SK-N-SH (cell line): ENCODE results near the gene UBE2A. TPM values are rescaled to one million over a fixed set of nuclear protein-coding genes. Genes with fewer than 3 reads are reported as not detected.
A peak's percentile ranks its signal among the peaks of the same experiment; 100 is the strongest.

Source experiments
- CTCF ChIA-PET: fragments of 300-600, 350-600 bp; formaldehyde crosslinking; extraction: SDS; loops from one replicate; lab custom pipeline; 2021; lab: Yijun Ruan, JAX
- POLR2A ChIA-PET: fragments of 350-600 bp; sonication (Branson Sonifier 250); formaldehyde crosslinking; extraction: SDS; loops from one replicate; lab custom pipeline; 2020; ENCODE audit warnings: antibody characterized with exemption, inconsistent platforms; lab: Yijun Ruan, JAX
- DNase-seq: peaks from one replicate; pipeline ENCODE4 v3.0.0; 2012
- H2AFZ ChIP-seq: fragments of 200-600 bp; sonication (generic); 2 replicates; pipeline ENCODE4 v1.8.1; 2016; ENCODE audit warnings: antibody characterized with exemption, mild to moderate bottlenecking, low read depth
- H3F3A ChIP-seq: fragments of 200-600 bp; sonication (generic); replicated peaks from 2 replicates; pipeline ENCODE3; 2016; ENCODE audit warnings: antibody characterized with exemption, mild to moderate bottlenecking; ENCODE audit not compliant: insufficient read depth
- H3K27ac ChIP-seq, 2 experiments: fragments of 200-500 bp in 1 of 2; fragments of 200-600 bp in 1 of 2; sonication (Bioruptor generic) in 1 of 2; sonication (generic), shearing (Covaris generic) in 1 of 2; 2 replicates each; pipeline versions ENCODE4 v1.5.1 to v1.6.1; 2014 to 2016; ENCODE audit warnings: low read depth in 2 of 2, inconsistent platforms in 1 of 2, low read length in 1 of 2, mild to moderate bottlenecking in 1 of 2, mixed read lengths in 1 of 2
- H3K27me3 ChIP-seq: fragments of 200-600 bp; sonication (generic), shearing (Covaris generic); 2 replicates; pipeline ENCODE4 v1.6.1; 2016; ENCODE audit warnings: mixed run types; ENCODE audit not compliant: insufficient read depth
- H3K36me3 ChIP-seq, 2 experiments: fragments of 200-500 bp in 1 of 2; fragments of 200-600 bp in 1 of 2; sonication (Bioruptor generic) in 1 of 2; sonication (generic) in 1 of 2; replicated peaks in 1 of 2; 2 replicates each; pipeline versions ENCODE3 to v1.5.1; 2014 to 2016; ENCODE audit warnings: low read length in 1 of 2, mild to moderate bottlenecking in 1 of 2; ENCODE audit not compliant: insufficient read depth in 2 of 2, control insufficient read depth in 1 of 2
- H3K4me1 ChIP-seq, 2 experiments: fragments of 200-500 bp in 1 of 2; fragments of 200-600 bp in 1 of 2; sonication (Bioruptor generic) in 1 of 2; sonication (generic), shearing (Covaris generic) in 1 of 2; 2 replicates each; pipeline versions ENCODE4 v1.5.1 to v1.6.1; 2014 to 2016; ENCODE audit warnings: low read depth in 1 of 2, low read length in 1 of 2, mixed run types in 1 of 2; ENCODE audit not compliant: insufficient read depth in 2 of 2, control insufficient read depth in 1 of 2
- H3K4me2 ChIP-seq: fragments of 200-600 bp; sonication (generic), shearing (Covaris generic); 2 replicates; pipeline ENCODE4 v1.6.1; 2017; ENCODE audit warnings: mixed run types
- H3K4me3 ChIP-seq, 2 experiments: fragments of 200-500 bp in 1 of 2; fragments of 200-600 bp in 1 of 2; sonication (Bioruptor generic) in 1 of 2; sonication (generic), shearing (Covaris generic) in 1 of 2; 2 replicates each; pipeline versions ENCODE4 v1.5.1 to v1.8.1; 2014 to 2016; ENCODE audit warnings: low read depth in 2 of 2, inconsistent platforms in 1 of 2, low read length in 1 of 2, mild to moderate bottlenecking in 1 of 2, mixed read lengths in 1 of 2, moderate library complexity in 1 of 2
- H3K79me2 ChIP-seq: fragments of 200-600 bp; sonication (generic); 2 replicates; pipeline ENCODE4 v1.8.1; 2017; ENCODE audit warnings: mild to moderate bottlenecking; ENCODE audit not compliant: insufficient read depth
- H3K9ac ChIP-seq: fragments of 200-600 bp; sonication (generic); 2 replicates; pipeline ENCODE4 v1.6.1; 2017; ENCODE audit warnings: mixed run types
- H3K9me2 ChIP-seq: fragments of 200-600 bp; sonication (generic); 2 replicates; pipeline ENCODE4 v1.6.1; 2017; ENCODE audit warnings: mixed run types
- H3K9me3 ChIP-seq: fragments of 200-600 bp; sonication (generic); 2 replicates; pipeline ENCODE4 v1.6.1; 2017; ENCODE audit warnings: mixed run types, mild to moderate bottlenecking, moderate library complexity
- H4K20me1 ChIP-seq: fragments of 200-600 bp; sonication (generic); 2 replicates; pipeline ENCODE4 v1.6.1; 2017; ENCODE audit warnings: mild to moderate bottlenecking, mixed run types; ENCODE audit not compliant: insufficient read depth
- CHD2 ChIP-seq: fragments of 150-350 bp; IDR thresholded peaks from 2 replicates; pipeline ENCODE4 v1.6.1; 2018; ENCODE audit warnings: low read length; ENCODE audit not compliant: partially characterized antibody
- EZH2phosphoT487 ChIP-seq: fragments of 200-600 bp; sonication (generic); IDR thresholded peaks from 2 replicates; pipeline ENCODE4 v1.6.1; 2017; ENCODE audit warnings: low read depth, mixed run types, mild to moderate bottlenecking, antibody characterized with exemption, moderate library complexity, borderline replicate concordance
- FOXJ3 ChIP-seq: sonication (generic); formaldehyde crosslinking; IDR thresholded peaks from 2 replicates; pipeline ENCODE4 v1.5.1; 2020; ENCODE audit warnings: mild to moderate bottlenecking, missing genetic modification reagents
- GATA2 ChIP-seq: sonication (generic); formaldehyde crosslinking; IDR thresholded peaks from 2 replicates; pipeline ENCODE4 v1.5.0; 2020; ENCODE audit warnings: mild to moderate bottlenecking, missing genetic modification reagents
- IRF3 ChIP-seq: fragments of 150-350 bp; IDR thresholded peaks from 2 replicates; pipeline ENCODE4 v1.6.1; 2016; ENCODE audit warnings: mild to moderate bottlenecking, low read depth, low read length
- MXI1 ChIP-seq: IDR thresholded peaks from 2 replicates; pipeline ENCODE4 v1.6.1; 2012; ENCODE audit warnings: mild to moderate bottlenecking, low read depth, low read length, improper control_type of control experiment
- NFIC ChIP-seq: IDR thresholded peaks from 2 replicates; pipeline ENCODE4 v1.4.0; 2012; ENCODE audit warnings: borderline replicate concordance
- RCOR1 ChIP-seq: fragments of 150-350 bp; IDR thresholded peaks from 2 replicates; pipeline ENCODE4 v1.6.1; 2017; ENCODE audit warnings: antibody characterized with exemption, low read length
- RXRA ChIP-seq: IDR thresholded peaks from 2 replicates; pipeline ENCODE4 v1.4.0; 2012; ENCODE audit warnings: low read depth, mild to moderate bottlenecking, borderline replicate concordance
- SIN3A ChIP-seq: IDR thresholded peaks from 2 replicates; pipeline ENCODE4 v1.6.1; 2012; ENCODE audit warnings: low read depth, mild to moderate bottlenecking, low read length, moderate library complexity, borderline replicate concordance
- SMC3 ChIP-seq: IDR thresholded peaks from 2 replicates; pipeline ENCODE4 v1.6.1; 2012; ENCODE audit warnings: low read depth, low read length, improper control_type of control experiment
- TAF1 ChIP-seq: IDR thresholded peaks from 2 replicates; pipeline ENCODE4 v1.6.1; 2012; ENCODE audit warnings: low read depth, mild to moderate bottlenecking, low read length, moderate library complexity, borderline replicate concordance
- WGBS: methylation state at CpG from one replicate; pipeline ENCODE4 v1.1.6; 2017; ENCODE audit warnings: low lambda C conversion rate; 5-methylcytosine and 5-hydroxymethylcytosine counted together
- polyA plus RNA-seq, 3 experiments: library from polyadenylated mRNA; depleted of rRNA; stranded (reverse); fragments of >200 nt; gene quantifications; 2 replicates each; pipeline ENCODE4 v1.2.3, GENCODE V29; 2012

The UBE2A gene
- polyA plus RNA-seq, 1 of the 3 experiments (the other 2 are of a cell fraction): 38.4 TPM

- no peak for TF ChIP-seq IRF3
Measured at GRCh38 chrX:119602701-119603255, 28.4 kb downstream of the UBE2A start (continued).

DNA sequence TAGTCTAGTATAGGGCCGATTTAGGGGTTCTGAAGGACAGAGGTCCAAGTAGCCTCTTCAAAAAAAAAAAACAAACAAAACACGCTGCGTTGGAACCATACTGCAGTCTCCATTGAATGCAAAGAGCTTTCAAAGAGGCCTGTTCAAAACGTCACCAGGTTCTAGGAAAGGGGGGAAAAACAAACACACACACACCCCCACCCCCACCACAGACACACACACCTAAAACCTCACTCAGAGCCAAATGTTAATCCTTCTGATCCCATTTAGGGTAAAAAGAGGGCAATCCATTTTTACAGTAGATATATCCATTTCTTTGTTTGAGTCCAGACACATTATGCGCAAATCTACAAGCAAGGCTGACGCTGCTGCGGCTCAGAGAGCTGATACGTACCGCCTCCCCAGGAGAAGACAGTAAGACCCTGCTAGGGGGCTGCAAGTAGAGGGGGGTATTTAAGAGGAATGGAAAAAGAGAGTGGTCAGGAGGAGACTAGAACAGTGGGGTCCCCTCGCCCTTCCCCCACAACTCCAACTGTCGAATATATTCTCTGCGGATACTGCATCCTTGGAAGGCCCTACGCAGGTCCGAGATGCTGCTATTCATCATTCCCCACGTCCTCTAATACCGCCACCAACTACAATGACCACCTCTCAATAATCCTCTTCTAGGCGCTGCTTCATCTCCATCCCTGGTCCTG lies 30.6 kb downstream of the UBE2A start:
- H3K4me2 ChIP-seq: peak overlapping the region; percentile 66
- ChIA-PET POLR2A (no interaction called here), CTCF (interaction anchor here (2.3 kb wide), 1 partner anchor 89 kb away, joined by 10 read pairs; no protein-coding TSS in a partner anchor)
- no peaks in the 10 kb centered on the region for H3K9me2 ChIP-seq
- H3K9ac ChIP-seq: peak overlapping the region; percentile 71; the same call in 1 of the 2 replicates
- H3F3A ChIP-seq: no peaks in the 10 kb centered on the region
- no peaks in the 10 kb centered on the region; a peak in 1 of 4 replicates for H3K4me1 ChIP-seq
- no peaks in the 10 kb centered on the region for H3K9me3 ChIP-seq
- H3K36me3 ChIP-seq: no peaks in the 10 kb centered on the region
- 0 out of 2 replicates have a peak, but pooled peaks cover 6% of the 10 kb centered on the region for H4K20me1 ChIP-seq
- TF ChIP-seq SIN3A (no peak), TAF1 (no peak)
- H3K79me2 ChIP-seq: peaks cover 51% of the 10 kb centered on the region
- H3K4me3 ChIP-seq: peak overlapping the region; percentile 65 to 70
- peaks cover 10% of the 10 kb centered on the region; the same call in 1 of the 2 replicates for H3K27me3 ChIP-seq
- 20% methylated on average over 17 of the region's 17 CpGs for WGBS
- no peak overlapping the region for H3K27ac ChIP-seq
- no peak for DNase-seq
- no peak overlapping the region for H2AFZ ChIP-seq

DNA sequence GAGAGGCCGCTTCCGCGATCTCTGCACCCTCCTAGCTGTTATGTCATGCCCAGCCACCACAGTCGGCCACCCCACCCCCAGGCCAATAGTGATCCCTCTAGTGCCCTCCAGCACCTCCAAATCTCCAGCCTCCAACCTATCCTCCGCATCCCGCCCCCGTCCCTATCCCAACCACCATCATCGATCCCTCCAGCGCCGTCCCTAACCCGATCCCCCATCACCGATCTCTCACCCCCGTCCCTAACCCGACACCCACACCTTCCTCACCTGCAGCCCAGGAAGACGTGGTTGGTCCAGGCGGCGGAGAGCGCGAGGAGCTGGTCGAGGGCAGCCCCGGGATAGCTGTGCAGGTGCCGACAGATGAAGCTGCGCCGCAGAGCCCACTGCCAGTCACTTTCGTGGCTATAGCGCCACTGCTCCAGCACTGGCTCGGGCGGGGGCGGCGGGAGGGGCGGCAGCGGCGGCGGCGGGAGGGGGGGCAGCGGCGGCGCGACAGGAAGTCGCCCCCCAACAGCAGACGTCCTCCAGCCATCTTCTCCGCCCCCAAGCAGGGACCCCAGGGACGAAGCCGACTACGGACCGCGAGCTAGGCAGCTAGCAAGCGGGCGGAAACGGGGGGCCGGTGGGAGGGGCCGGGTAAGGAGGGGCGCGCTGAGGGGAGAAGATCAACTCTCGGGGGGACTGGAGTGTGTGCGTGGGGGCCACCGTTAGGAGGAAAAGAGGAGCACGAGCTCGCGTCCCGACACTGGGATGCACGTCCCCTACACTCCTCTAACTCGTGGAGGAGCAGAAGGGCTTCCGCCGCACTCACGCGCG lies 31.3 kb downstream of the UBE2A start:
- H2AFZ ChIP-seq: no peak overlapping the region
- no peaks in the 10 kb centered on the region for H3K36me3 ChIP-seq
- POLR2A ChIA-PET: interaction anchor here (0.8 kb wide), 1 partner anchor 40 kb away, joined by 3 read pairs; no protein-coding TSS in a partner anchor
- H3K9ac ChIP-seq: peak overlapping the region; percentile 71; the same call in 1 of the 2 replicates
- peak overlapping the region; percentile 66 for H3K4me2 ChIP-seq
- WGBS: 16% methylated on average over 30 of the region's 68 CpGs
- H3K27ac ChIP-seq: peak overlapping the region; percentile 61 to 86; a peak in 3 of 4 replicates
- no peaks in the 10 kb centered on the region for H3K9me2 ChIP-seq
- CTCF ChIA-PET: interaction anchor here (0.6 to 2.3 kb wide), 3 partner anchors 19 to 124 kb away, joined by 3 to 10 read pairs (median 4); no protein-coding TSS in a partner anchor
- H3K27me3 ChIP-seq: peaks cover 10% of the 10 kb centered on the region; the same call in 1 of the 2 replicates
- H3F3A ChIP-seq: no peaks in the 10 kb centered on the region
- 0 out of 2 replicates have a peak, but pooled peaks cover 6% of the 10 kb centered on the region for H4K20me1 ChIP-seq
- TF ChIP-seq TAF1 (no peak), GATA2 (CRISPR knock-in tag) (no peak), RXRA (no peak), FOXJ3 (no peak), NFIC (no peak), SMC3 (no peak), MXI1 (no peak), EZH2phosphoT487 (no peak), CHD2 (no peak), RCOR1 (no peak)
- H3K79me2 ChIP-seq: peaks cover 44% of the 10 kb centered on the region
- DNase-seq: peak; percentile 69
- H3K9me3 ChIP-seq: no peaks in the 10 kb centered on the region
- peak overlapping the region; percentile 65 to 70 for H3K4me3 ChIP-seq
- H3K4me1 ChIP-seq: no peaks in the 10 kb centered on the region; a peak in 1 of 4 replicates
